ENCODE measurements around the gene POLR3A.

POLR3A gene

GRCh38 chr10:77975086-77975666 lies 54.1 kb downstream of the POLR3A start:
- no peak for DNase-seq

DNA sequence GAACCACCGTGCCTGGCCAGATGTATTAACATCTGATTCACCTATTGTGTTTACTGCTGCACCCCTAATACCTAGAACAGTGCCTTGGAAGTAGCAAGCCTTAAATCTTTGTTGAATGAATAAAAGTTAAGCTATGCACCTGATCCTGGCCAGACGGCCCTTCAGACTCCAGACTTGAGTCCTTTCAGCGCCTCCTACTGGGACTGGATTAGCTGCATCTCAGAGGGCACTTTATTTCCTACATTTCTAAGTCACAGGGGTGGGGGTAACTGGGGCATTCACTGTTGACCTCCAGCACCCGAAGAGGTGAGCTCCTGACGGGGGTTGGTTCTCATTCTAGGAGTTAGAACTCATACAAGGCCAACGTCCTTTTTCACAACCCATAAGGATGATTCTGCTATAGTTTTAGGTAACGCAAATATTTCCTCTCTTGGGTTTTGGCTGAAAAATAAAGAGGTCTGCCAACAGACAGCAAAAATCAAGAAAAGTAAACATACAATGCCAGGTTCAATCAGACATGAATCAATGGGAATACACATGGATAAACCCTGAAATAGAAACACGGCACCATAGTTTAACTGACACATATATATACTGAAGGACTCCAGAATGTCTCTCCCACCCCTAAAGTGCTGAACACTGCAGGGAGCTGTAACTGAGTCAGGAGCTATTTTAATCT lies 54.8 kb downstream of the POLR3A start:
- no peak for DNase-seq

- DNase-seq = no peak
Measured at GRCh38 chr10:77973276-77973675, 56.0 kb downstream of the POLR3A start.

DNA sequence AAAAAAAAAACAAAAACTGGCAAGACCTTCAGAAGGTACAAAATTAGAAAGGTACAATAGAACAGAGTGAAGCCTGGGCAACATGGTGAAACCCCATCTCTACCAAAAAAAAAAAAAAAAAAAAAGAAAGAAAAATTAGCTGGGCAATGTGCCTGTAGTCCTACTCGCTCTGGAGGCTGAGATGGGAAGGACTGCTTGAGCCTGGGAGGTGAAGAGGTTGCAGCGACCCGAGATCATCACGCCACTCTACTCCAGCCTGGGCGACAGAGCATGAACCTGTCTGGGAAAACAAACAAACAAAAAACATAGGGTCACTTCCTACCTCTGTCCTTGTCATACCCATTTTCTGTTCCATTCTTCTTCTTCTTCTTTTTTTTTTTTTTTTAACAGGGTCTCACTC lies 57.2 kb downstream of the POLR3A start:
- DNase-seq = no peak

DNA sequence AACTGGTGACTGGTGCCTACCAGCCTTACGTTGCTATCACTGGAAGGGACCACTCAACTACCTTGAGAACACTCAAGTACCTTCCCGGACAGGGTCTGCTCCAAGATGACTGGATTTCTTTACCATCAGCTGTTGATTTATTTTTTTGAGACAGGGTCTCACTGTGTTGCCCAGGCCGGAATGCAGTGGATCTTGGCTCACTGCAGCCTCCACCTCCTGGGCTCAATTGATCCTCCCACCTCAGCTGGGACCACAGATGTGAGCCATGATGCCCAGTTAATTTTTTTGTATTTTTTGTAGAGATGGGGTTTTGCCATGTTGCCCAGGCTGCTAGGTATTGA lies 57.5 kb downstream of the POLR3A start:
- DNase-seq = no peak

GRCh38 chr10:77970869-77971803 lies 58.2 kb downstream of the POLR3A start:
- no peak for DNase-seq

DNA sequence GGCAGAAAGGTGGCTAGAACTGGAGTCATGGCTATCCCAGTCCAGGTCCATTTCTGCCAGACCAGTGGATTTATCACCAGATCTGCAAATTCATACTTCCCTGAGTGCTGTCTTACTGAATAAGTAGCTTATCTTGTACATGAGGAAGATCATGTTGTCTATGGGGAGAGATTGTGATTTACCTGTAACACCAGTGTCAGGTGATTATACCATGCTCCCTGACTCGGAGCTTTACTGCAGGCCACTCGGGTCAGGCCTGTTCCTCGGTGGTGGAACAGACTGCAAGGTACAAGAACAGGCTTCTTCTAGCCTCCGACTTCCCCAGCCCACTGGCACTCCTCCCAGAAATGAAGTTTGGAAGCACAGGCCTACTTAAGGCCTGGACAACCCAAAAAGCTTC lies 60.2 kb downstream of the POLR3A start:
- no peak for DNase-seq

- no peak for DNase-seq
Measured at GRCh38 chr10:77967611-77968022, 61.7 kb downstream of the POLR3A start.

DNA sequence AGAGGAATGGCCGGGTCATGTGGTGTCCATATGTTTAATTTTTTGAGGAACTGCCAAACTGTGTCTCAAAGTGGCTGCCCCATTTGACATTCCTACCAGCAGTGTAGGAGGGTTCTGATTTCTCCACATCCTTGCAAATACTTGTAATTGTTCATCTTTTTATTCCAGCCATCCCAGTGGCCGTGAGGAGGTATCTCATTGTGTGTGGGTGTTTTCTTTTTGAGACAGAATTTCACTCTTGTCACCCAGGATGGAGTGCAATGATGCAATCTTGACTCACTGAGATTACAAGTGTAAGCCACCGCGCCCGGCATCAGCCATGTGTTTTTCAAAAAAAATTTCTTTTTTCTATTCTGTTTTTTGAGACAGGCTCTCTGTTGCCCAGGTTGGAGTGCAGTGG lies 64.0 kb downstream of the POLR3A start:
- no peak for DNase-seq

DNA sequence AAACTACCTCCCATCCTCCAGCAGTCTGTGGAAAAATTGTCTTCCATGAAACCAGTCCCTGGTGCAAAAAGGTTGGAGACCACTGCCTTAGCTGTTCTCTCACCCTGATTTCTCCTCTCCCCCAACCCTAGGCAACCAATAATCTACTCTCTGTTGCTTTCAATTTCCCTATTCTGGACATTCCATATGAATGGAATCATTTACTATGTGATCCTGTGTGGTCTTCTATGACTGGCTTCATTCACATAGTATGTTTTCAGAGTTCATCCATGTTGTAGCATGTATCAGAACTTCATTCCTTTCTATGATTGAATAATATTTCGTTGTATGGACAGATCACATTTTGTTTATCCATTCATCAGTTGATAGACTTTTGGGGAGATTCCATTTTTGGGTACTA lies 64.5 kb downstream of the POLR3A start:
- DNase-seq = no peak

DNA sequence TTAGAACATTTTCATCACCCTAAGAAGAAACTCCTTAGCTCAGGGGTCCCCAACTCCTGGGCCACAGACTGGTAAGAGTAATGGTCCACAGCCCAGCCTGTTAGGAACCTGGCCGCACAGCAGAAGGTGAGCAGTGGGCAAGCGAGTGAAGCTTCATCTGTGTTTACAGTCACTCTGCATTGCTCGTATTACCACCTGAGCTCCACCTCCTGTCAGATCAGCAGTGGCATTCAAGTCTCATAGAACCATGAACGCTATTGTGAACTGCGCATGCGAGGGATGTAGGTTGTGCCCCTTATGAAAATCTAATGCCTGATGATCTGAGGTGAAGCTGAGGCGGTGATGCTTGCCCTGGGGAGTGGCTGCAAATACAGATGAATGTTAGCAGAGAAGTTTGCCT lies 65.4 kb downstream of the POLR3A start:
- DNase-seq = no peak

- DNase-seq = no peak
Measured at GRCh38 chr10:77962350-77963146, 66.8 kb downstream of the POLR3A start.

DNA sequence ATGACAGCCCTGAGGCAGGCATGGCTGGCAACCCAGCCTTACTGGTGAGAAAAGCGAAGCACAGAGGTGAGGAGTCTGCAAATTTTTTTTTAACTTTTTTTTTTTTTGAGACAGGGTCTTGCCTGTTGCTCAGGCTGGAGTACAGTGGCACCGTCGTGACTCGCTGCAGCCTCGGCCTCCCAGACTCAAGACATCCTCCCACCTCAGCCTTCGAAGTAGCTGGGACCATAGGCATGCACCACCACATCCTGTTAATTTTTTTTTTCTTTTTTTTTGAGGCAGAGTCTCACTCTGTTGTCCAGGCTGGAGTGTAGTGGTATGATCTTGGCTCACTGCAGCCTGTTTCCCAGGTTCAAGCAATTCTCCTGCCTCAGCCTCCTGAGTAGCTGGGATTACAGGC lies 67.6 kb downstream of the POLR3A start:
- DNase-seq = no peak

DNA sequence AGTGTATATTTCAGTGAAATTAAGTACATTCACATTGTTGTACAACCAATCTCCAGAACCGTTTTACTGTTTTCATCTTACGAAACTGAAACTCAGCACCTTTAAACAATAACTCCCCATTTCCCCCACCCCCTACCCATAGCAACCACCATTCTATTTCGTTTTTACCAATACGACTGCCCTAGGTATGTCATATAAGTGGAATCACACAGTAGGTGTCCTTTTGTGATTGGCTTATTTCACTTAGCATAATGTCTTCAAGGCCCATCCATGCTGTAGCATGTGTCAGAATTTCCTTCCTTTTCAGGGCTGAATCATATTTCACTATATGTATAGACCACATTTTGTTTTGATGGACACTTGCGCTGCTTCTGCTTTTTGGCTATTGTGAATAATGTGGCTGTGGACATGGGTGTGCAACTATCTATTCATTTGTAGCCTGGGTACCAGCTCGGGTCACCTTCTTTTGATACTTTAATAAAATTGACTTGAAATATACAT lies 68.4 kb downstream of the POLR3A start:
- DNase-seq = no peak

DNA sequence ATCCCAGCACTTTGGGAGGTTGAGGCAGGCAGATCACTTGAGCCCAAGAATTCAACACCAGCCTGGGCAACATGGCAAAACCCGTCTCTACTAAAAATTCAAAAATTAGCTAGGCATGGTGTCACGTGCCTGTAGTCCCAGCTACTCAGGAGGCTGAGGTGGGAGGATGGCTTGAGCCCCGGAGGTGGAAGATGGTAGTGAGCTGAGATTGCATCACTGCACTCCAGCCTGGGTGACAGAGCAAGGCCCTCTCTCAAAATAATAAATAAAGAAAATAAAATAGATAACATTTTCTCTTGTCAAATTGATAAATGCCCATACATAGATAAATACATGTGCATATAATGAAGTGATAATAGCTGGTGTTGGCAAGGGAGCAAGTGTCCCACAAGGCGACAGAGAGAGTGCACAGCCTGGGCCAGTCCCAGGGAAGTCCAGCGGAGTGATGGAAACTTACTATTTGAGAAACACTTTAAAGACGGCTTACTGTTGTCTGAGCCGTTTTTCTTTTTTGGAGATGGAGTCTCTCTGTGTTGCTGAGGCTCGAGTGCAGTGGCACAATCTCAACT lies 69.3 kb downstream of the POLR3A start:
- DNase-seq = no peak

- DNase-seq = no peak
Measured at GRCh38 chr10:77959384-77959783, 69.9 kb downstream of the POLR3A start.

- no peak for DNase-seq
Measured at GRCh38 chr10:77955136-77955535, 74.2 kb downstream of the POLR3A start.

DNA sequence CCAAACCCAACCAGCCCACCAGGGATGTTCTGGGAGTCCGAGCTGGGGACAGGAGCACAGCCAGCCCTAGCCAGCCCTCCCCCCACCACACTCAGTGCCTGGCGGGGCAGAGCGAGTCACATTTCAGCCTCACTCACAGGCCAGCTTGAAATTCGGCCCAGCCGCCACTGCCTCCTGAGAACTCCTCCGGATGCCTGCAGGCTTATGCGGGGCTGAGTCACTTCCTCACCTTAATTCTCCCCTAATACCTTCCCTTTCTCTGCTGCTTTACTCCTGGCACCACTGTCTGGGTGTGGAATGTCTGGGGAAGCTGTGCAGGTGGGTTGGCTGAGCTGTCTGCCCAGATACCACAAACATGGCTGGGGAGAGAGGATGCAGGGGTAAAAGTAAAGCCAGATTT lies 80.1 kb downstream of the POLR3A start:
- DNase-seq = peak; percentile 25

DNA sequence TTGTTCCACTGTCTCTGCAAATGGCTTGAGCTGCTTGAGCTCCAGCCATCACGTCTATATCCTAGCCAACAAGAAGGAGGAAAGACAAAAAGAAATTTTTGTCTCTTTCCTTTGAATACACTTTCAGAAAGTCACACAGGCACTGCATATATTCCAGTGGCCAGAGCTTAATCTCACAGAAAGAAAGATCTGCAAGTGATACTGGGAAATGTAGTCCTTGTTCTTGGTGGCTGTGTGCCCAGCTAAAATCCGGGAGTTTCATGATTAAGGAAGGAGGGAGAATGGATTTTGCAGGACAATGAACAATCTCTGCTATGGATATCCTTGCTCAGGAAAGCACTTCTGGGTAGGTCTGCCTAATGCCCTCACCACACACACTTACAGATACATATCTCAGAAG lies 83.2 kb downstream of the POLR3A start:
- DNase-seq = no peak

- no peak for DNase-seq
Measured at GRCh38 chr10:77944519-77944918, 84.8 kb downstream of the POLR3A start.

DNA sequence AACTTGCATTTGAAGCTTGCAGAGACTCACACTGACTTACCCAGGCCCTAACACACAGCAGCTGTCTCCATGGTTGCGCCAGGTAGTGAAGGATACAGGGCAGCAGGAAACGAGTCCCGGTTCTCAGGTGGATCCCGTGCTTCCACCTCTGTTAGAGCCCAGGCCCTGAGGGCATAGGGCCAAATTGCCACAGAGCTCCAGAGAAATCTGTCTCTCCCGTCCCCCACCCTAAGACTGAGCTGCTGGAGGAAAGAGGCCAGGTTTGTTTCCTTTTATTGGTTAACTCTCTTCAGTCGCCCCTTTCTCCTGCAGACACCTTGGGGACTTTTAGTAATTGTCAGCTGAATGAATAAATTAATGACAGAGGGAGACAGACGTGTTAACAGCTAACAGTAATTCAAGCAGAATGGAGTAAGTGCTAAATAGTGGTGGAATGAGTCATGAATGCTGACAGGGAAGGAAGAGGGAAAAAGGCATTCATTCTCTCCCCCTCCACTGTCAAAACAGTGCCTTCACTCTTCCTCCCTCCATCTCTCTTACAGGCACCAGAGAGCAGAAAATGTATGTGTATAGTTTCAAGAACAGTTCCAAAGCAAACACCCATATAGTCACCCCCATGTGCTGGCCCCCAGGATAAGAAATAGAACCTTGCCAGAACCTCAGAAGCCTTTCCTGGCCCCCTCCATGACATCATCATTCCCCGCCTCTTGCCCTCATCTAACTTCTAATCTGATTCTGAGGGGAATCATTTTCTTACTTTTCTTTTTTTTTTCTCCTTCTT lies 86.0 kb downstream of the POLR3A start:
- DNase-seq = no peak

DNA sequence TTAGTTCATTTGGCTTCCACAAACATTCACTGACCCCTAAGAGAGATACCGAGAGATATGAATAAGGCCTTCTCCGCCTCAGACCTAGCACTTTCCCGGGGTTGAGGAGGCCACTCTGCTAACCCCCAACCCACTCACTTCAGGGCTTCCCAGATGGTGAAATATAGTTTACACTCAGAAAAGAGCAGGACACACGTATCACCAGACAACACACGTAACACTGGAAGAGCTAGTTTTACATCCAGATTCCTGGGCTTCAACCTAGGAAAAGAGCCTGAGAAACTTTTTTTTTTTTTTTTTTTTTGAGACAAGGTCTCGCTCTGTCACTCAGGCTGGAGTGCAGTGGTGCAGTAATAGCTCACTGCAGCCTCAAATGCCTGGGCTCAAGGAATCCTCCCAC lies 87.5 kb downstream of the POLR3A start:
- DNase-seq = no peak

All from KG1 (cell line).